NK-92 (cell line): ENCODE data around the gene SLC22A12.

ENCODE experiments used
- DNase-seq: peaks from one replicate; lab custom pipeline; 2025; ENCODE audit not compliant: unreplicated experiment; lab: John Stamatoyannopoulos, UW

Gene SLC22A12

GRCh38 chr11:64562723-64563351 is 28.2 kb upstream of the SLC22A12 start:
- DNase-seq, result no peak

- DNase-seq, result no peak
Measured at GRCh38 chr11:64563966-64564365, 27.1 kb upstream of the SLC22A12 start.

GRCh38 chr11:64564419-64564818 is 26.6 kb upstream of the SLC22A12 start:
- no peak for DNase-seq

- no peak for DNase-seq
Measured at GRCh38 chr11:64564947-64565889, 25.8 kb upstream of the SLC22A12 start.

GRCh38 chr11:64566042-64566914 is 24.7 kb upstream of the SLC22A12 start:
- no peak for DNase-seq

GRCh38 chr11:64566915-64567891 is 23.8 kb upstream of the SLC22A12 start:
- no peak for DNase-seq

GRCh38 chr11:64568041-64568571 is 22.9 kb upstream of the SLC22A12 start:
- no peak for DNase-seq

GRCh38 chr11:64568584-64569140 is 22.4 kb upstream of the SLC22A12 start:
- DNase-seq, result no peak

GRCh38 chr11:64569300-64569970 is 21.6 kb upstream of the SLC22A12 start:
- DNase-seq, result no peak

GRCh38 chr11:64570341-64570740 is 20.7 kb upstream of the SLC22A12 start:
- no peak for DNase-seq

GRCh38 chr11:64571050-64571409 is 20.0 kb upstream of the SLC22A12 start:
- DNase-seq, result no peak

- no peak for DNase-seq
Measured at GRCh38 chr11:64571410-64572091, 19.5 kb upstream of the SLC22A12 start.

- no peak for DNase-seq
Measured at GRCh38 chr11:64572143-64572542, 18.9 kb upstream of the SLC22A12 start.

- DNase-seq, result no peak
Measured at GRCh38 chr11:64577202-64577601, 13.8 kb upstream of the SLC22A12 start.

GRCh38 chr11:64580412-64580811 is 10.6 kb upstream of the SLC22A12 start:
- no peak for DNase-seq

GRCh38 chr11:64581057-64581523 is 9.9 kb upstream of the SLC22A12 start:
- DNase-seq, result no peak

GRCh38 chr11:64582885-64583284 is 8.1 kb upstream of the SLC22A12 start:
- no peak for DNase-seq
